GM20000 (cell line): ENCODE results near the gene LCA5.

Experiments
- DNase-seq: peaks from one replicate; pipeline ENCODE4 v3.0.0; 2012; ENCODE audit warnings: low spot score
- TF ChIP-seq, protein P1 (sequence below): IDR thresholded peaks from 2 replicates; pipeline ENCODE4 v1.5.1; 2012; ENCODE audit warnings: mild to moderate bottlenecking, control low read depth; ENCODE audit errors: extremely low read depth, missing control alignments

The LCA5 gene

GRCh38 chr6:79515436-79515835 is 21.8 kb downstream of the LCA5 start:
- no peak for DNase-seq
- TF ChIP-seq, protein P1, sequence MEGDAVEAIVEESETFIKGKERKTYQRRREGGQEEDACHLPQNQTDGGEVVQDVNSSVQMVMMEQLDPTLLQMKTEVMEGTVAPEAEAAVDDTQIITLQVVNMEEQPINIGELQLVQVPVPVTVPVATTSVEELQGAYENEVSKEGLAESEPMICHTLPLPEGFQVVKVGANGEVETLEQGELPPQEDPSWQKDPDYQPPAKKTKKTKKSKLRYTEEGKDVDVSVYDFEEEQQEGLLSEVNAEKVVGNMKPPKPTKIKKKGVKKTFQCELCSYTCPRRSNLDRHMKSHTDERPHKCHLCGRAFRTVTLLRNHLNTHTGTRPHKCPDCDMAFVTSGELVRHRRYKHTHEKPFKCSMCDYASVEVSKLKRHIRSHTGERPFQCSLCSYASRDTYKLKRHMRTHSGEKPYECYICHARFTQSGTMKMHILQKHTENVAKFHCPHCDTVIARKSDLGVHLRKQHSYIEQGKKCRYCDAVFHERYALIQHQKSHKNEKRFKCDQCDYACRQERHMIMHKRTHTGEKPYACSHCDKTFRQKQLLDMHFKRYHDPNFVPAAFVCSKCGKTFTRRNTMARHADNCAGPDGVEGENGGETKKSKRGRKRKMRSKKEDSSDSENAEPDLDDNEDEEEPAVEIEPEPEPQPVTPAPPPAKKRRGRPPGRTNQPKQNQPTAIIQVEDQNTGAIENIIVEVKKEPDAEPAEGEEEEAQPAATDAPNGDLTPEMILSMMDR, result no peak

DNA sequence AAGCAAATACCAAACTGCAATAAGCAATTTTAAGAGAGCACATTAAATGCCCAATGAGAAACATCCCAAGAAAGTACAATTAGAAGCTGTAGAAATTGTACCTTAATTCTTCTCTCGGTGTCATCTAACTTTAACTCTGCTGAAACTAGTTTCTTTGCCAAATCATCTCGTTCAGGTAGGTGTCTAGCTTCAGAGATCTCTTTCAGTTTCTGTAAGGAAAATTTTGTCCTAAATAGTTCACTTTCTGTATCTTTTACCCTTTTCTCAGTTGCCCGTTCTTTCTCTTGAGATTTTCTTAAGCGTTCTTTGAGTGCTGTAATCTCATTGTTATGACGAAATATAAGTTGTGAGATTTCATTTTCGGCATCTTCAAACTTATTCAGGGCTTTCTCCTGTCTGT is 24.1 kb downstream of the LCA5 start:
- DNase-seq, result no peak
- TF ChIP-seq, protein P1, result no peak

DNA sequence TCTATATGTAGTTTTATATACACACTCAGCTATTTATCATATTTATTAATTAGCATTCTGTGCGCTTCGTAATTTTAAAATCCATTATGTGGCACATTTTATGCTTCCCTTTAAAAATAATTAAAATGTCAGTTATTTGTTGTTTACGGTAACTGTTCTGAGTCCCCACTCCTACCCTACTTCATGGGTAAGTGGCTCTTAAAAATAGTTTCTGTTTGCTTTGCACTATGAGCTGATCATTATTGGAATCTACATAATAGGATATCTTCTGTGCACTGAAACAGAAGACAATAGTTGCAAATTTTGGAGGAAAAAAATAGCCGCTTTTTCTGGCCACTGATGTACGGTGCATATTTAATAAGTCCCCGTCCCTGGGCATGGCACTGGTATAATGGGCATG is 25.2 kb downstream of the LCA5 start:
- DNase-seq, result no peak
- TF ChIP-seq, protein P1, result no peak

DNA sequence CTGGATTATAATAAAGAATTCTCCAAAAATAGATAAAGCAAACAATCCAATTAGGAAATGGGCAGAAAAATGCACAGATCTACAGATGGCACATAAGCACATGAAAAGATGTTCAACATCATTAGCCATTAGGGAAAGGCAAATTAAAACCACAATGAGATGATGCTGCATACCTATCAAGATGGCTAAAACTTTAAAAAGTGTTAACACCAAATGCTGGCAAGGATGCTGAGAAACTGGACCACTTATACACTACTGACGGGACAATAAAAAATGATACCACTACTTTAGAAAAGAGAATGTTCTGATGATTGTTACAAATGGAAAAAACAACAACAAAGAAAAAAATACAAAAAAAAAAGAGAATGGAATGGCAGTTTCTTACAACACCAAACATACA is 26.5 kb downstream of the LCA5 start:
- no peak for DNase-seq
- TF ChIP-seq, protein P1, result no peak

DNA sequence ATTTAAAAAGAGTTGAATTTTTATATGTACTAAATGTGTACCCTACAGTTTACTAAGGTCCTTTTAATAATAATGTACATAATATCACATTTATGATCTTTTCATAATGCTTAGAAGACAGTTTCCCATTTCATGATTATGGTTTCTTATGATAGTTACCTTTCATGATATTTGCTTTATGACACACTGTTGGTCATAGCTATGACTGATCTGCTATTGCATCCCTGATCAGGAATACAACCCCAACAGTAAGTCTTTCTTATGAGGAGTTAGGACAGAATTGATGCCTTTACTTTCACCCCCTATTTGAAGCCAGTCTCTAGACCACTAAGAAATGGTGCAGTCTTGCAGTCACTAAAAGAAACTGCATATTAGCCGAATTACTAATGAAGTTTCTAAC is 31.0 kb downstream of the LCA5 start:
- TF ChIP-seq, protein P1, result no peak

GRCh38 chr6:79504372-79504771 is 32.9 kb downstream of the LCA5 start:
- DNase-seq, result no peak
- TF ChIP-seq, protein P1, result no peak

More for the DNA sequence above, 31.0 kb downstream of the LCA5 start:
- DNase-seq, result no peak

DNA sequence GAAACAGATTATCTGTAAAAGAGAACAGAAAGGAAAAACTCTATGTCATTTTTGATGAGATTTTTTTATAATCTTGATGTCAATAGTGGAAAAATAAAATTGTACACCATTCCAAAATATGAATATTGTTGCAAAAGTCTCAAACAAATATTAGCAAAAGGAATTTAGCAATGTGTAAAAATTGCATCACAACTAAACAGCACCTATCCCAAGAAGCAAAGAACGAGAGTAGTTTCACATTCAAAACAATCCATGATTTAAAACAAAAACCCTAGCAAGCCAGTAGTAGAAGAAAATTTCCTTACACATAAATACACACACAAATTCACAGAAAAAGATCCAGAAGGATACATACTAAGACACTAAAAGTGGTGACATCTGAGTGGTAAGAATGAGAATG is 38.4 kb downstream of the LCA5 start:
- TF ChIP-seq, protein P1, result no peak
- no peak for DNase-seq
